ENCODE measurements around the gene ALKBH3.

The ALKBH3 gene

DNA sequence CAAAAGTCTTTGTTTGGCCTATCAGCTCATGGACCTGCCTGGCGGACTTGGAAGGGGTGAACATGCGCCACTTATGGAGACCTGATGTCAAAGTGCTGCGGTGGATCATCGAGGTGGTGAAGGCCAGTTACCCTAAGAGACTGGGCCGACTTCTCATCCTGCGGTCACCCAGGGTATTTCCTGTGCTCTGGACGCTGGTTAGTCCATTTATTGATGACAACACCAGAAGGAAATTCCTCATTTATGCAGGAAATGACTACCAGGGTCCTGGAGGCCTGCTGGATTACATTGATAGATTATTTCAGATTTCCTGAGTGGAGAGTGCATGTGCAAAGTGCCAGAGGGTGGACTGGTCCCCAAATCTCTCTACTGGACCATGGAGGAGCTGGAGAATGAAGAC lies 17.9 kb downstream of the ALKBH3 start:
- H3K36me3 ChIP-seq (ENCODE audit: insufficient read depth, low read depth, low read length): peaks cover 56% of the 10 kb centered on the region
- no peaks in the 10 kb centered on the region for H3K27me3 ChIP-seq (ENCODE audit: insufficient read depth, low read length)
- no peak overlapping the region for H3K9ac ChIP-seq (ENCODE audit: low read depth, low read length)
- H3K9me3 ChIP-seq (ENCODE audit: insufficient read depth, low read depth, low read length): no peaks in the 10 kb centered on the region
- H3K4me1 ChIP-seq (ENCODE audit: insufficient read depth, low read length): no peaks in the 10 kb centered on the region
- H3K4me3 ChIP-seq (ENCODE audit: low read length): no peak overlapping the region
- H3K27ac ChIP-seq (ENCODE audit: low read length): no peak overlapping the region

DNA sequence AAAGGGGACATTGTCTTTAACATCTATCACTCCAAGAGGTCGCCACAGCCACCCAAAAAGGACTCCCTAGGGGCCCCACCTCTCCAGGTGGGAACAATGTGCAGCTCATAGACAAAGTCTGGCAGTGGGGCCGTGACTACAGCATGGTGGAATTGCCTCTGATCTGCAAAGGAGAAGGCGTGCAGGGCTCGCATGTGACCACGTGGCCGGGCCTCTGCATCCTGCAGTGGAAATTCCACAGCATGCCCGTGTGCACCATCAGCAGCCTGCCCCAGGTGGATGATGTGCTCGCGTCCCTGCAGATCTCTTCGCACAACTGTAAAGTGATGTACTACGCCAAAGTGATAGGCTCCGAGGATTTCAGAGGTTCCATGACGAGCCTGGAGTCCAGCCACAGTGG lies 18.5 kb downstream of the ALKBH3 start:
- peaks cover 54% of the 10 kb centered on the region for H3K36me3 ChIP-seq (ENCODE audit: insufficient read depth, low read depth, low read length)
- no peaks in the 10 kb centered on the region for H3K9me3 ChIP-seq (ENCODE audit: insufficient read depth, low read depth, low read length)
- no peaks in the 10 kb centered on the region for H3K27me3 ChIP-seq (ENCODE audit: insufficient read depth, low read length)
- no peak overlapping the region for H3K9ac ChIP-seq (ENCODE audit: low read depth, low read length)
- H3K27ac ChIP-seq (ENCODE audit: low read length): no peak overlapping the region
- H3K4me3 ChIP-seq (ENCODE audit: low read length): no peak overlapping the region
- H3K4me1 ChIP-seq (ENCODE audit: insufficient read depth, low read length): no peaks in the 10 kb centered on the region

DNA sequence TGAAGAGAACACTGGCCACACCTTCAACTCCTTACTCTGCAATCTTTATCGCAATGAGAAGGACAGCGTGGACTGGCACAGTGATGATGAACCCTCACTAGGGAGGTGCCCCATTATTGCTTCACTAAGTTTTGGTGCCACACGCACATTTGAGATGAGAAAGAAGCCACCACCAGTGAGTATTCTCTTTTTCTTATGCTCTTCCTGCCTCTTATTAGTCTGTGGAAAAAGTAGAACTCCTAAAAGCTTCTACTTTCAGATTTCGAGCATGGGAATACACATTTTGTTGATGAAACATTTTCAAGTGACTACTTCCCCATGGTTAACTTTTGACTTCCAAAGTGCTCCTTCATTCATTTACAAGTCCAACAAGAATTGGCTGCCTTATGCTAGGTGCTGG lies 20.9 kb downstream of the ALKBH3 start:
- Histone ChIP-seq H3K4me3 (ENCODE audit: low read length) (no peak overlapping the region), H3K36me3 (ENCODE audit: insufficient read depth, low read depth, low read length) (peaks cover 40% of the 10 kb centered on the region), H3K9ac (ENCODE audit: low read depth, low read length) (no peak overlapping the region), H3K4me1 (ENCODE audit: insufficient read depth, low read length) (no peaks in the 10 kb centered on the region), H3K9me3 (ENCODE audit: insufficient read depth, low read depth, low read length) (no peaks in the 10 kb centered on the region), H3K27me3 (ENCODE audit: insufficient read depth, low read length) (no peaks in the 10 kb centered on the region), H3K27ac (ENCODE audit: low read length) (no peak overlapping the region)

DNA sequence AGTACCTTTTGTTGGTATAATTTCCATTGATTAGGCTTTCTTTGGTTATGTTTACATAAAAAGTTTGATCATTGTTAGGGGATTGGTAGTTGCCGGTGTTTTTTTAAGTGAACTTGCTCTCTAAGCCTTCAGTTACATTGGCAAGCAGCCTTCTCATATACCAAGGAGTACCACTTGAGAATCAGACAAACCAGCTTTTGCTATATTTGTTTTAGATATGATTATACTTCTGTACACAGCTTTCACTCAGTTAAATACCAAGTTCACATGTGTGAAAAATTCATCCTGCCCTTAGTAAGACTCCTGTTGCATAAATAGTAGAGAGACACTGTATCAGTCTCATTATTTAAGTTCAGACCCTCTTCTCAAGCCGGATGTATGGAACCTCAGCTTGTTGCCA lies 22.4 kb downstream of the ALKBH3 start:
- Histone ChIP-seq H3K9ac (ENCODE audit: low read depth, low read length) (no peak overlapping the region), H3K9me3 (ENCODE audit: insufficient read depth, low read depth, low read length) (no peaks in the 10 kb centered on the region), H3K27ac (ENCODE audit: low read length) (no peak overlapping the region), H3K27me3 (ENCODE audit: insufficient read depth, low read length) (no peaks in the 10 kb centered on the region), H3K4me1 (ENCODE audit: insufficient read depth, low read length) (no peaks in the 10 kb centered on the region), H3K36me3 (ENCODE audit: insufficient read depth, low read depth, low read length) (peaks cover 27% of the 10 kb centered on the region; the same call in 1 of the 2 replicates), H3K4me3 (ENCODE audit: low read length) (no peak overlapping the region)

DNA sequence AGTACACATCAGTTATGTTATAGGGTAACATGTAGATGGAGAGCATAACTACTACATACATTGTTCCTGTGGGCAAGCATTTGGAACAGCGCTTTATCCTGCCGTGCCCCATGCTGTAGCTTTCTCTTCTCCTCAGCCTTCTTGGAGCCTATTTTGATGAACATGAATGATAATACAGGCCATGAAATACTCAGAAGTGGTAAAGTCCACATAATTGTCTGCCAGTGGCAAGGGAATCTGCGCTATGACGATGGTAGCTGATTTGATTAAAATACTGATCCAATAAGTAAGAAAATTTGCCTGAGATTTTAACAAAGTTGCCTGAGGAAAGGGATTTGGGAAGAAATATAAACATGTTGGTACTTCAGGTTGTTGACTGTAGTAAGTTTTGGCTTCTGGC lies 23.3 kb downstream of the ALKBH3 start:
- Histone ChIP-seq H3K4me3 (ENCODE audit: low read length) (no peak overlapping the region), H3K4me1 (ENCODE audit: insufficient read depth, low read length) (no peaks in the 10 kb centered on the region), H3K36me3 (ENCODE audit: insufficient read depth, low read depth, low read length) (peaks cover 18% of the 10 kb centered on the region; the same call in 1 of the 2 replicates), H3K27ac (ENCODE audit: low read length) (no peak overlapping the region), H3K9ac (ENCODE audit: low read depth, low read length) (no peak overlapping the region), H3K9me3 (ENCODE audit: insufficient read depth, low read depth, low read length) (no peaks in the 10 kb centered on the region), H3K27me3 (ENCODE audit: insufficient read depth, low read length) (no peaks in the 10 kb centered on the region)

DNA sequence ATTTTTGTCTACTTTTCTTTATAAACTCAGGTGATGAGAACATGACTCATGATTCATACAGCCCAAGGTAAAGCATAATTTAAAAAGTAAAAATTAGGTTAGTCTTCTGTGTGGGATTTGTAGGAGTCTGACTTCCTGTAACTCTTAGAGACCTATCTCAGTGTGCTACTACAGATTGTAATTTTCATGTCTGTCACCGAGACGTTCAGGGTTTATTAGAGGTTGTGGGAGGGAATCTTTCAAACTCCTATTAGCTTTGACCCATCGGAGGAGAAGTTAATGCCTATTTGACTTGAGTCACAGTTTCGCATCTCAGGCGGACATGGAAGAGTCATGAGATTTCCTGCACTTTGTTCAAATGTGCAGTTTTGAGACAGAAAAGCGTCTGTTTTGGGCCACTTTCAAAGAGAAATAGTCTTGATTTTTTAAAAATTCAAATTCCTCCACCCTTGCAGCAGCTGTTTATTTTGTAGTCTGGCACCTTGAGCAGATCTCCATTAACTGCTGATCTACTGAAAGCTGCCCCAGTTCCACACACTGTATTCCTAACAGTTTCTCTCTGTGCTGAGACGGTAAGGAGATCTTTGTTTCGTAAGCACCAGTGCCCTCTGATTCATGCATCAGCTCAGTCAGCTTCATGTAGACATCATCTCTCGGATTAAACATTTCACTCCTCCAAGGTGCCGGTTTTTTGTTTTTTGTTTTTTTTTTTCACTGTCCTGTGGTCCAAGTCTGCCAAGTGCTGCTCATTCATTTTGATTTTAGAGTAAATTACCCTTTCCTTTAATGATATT lies 24.3 kb downstream of the ALKBH3 start:
- H3K36me3 ChIP-seq (ENCODE audit: insufficient read depth, low read depth, low read length): peaks cover 13% of the 10 kb centered on the region; the same call in 1 of the 2 replicates
- H3K9me3 ChIP-seq (ENCODE audit: insufficient read depth, low read depth, low read length): no peaks in the 10 kb centered on the region
- no peak overlapping the region for H3K4me3 ChIP-seq (ENCODE audit: low read length)
- no peak overlapping the region for H3K9ac ChIP-seq (ENCODE audit: low read depth, low read length)
- no peaks in the 10 kb centered on the region for H3K27me3 ChIP-seq (ENCODE audit: insufficient read depth, low read length)
- H3K4me1 ChIP-seq (ENCODE audit: insufficient read depth, low read length): no peaks in the 10 kb centered on the region
- no peak overlapping the region for H3K27ac ChIP-seq (ENCODE audit: low read length)

DNA sequence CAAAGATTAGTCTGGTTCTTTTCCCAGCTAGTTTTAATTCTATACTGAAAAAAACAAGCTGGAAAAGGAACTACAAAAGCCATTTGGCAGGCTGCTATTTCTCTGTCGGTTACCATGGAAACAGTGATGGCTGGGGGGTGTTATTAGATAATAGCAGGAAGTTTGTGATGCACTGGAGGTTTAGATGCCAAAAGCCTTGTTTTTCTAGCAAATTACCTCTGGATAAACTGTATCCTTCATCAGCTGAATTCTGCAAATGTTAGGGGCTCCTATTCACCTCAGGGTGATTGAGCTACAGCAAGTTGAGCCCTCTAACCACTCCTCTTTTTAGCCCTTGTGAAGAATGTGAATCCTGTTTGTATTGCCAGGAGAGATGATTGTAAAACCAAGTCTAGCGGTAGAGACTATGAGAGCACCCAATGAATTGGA lies 25.2 kb downstream of the ALKBH3 start:
- Histone ChIP-seq H3K9me3 (ENCODE audit: insufficient read depth, low read depth, low read length) (no peaks in the 10 kb centered on the region), H3K36me3 (ENCODE audit: insufficient read depth, low read depth, low read length) (peaks cover 13% of the 10 kb centered on the region; the same call in 1 of the 2 replicates), H3K9ac (ENCODE audit: low read depth, low read length) (no peak overlapping the region), H3K4me1 (ENCODE audit: insufficient read depth, low read length) (no peaks in the 10 kb centered on the region), H3K27ac (ENCODE audit: low read length) (no peak overlapping the region), H3K4me3 (ENCODE audit: low read length) (no peak overlapping the region), H3K27me3 (ENCODE audit: insufficient read depth, low read length) (no peaks in the 10 kb centered on the region)

DNA sequence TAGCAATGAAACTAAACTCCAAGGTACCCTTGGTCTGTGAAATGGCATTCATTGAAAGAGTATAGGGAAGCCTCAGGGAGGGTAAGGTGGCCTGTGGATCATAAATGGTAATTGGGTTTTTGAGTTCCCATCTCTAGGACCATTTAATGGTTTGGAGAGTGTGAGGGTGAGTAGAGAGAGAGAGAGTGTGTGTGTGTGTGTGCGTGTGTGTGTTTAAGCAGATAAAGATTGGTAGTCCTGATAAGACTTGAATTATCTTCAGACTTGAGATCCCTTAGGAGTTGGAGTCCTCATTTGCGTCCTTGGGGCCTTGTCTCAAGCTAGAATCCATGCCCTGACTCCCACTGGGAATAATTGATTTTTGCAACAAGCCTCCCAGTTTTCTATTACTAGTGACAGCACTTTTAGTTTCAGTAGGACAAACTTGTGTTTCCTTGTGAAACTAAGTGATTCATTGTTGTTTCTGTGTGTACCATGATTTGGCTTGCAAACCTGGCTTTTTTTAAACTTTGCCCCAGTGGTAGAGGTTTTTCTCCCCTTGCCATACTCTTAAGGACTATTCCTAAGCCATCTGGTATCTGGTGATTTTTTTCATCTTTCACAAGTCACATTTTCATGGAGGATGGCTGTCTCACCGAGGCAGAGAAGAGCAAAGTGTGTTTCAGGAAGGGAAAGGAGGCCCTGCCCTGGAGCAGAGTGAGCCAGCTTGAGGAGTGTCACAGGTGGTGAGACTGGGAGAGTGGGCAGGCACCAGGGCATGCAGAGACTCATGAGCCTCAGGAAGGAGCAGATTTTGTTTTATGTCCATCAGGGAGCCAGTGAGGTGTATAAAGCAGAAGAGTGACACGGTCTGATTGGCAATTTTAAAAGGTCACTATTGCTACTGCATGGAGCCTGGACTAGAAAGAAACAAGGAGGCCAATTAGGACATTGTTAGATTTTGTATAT lies 26.7 kb downstream of the ALKBH3 start:
- Histone ChIP-seq H3K9ac (ENCODE audit: low read depth, low read length) (no peak overlapping the region), H3K27ac (ENCODE audit: low read length) (no peak overlapping the region), H3K9me3 (ENCODE audit: insufficient read depth, low read depth, low read length) (no peaks in the 10 kb centered on the region), H3K4me3 (ENCODE audit: low read length) (no peak overlapping the region), H3K27me3 (ENCODE audit: insufficient read depth, low read length) (no peaks in the 10 kb centered on the region), H3K4me1 (ENCODE audit: insufficient read depth, low read length) (0 out of 2 replicates have a peak, but pooled peaks cover 2% of the 10 kb centered on the region), H3K36me3 (ENCODE audit: insufficient read depth, low read depth, low read length) (peaks cover under 1% of the 10 kb centered on the region; the same call in 1 of the 2 replicates)

DNA sequence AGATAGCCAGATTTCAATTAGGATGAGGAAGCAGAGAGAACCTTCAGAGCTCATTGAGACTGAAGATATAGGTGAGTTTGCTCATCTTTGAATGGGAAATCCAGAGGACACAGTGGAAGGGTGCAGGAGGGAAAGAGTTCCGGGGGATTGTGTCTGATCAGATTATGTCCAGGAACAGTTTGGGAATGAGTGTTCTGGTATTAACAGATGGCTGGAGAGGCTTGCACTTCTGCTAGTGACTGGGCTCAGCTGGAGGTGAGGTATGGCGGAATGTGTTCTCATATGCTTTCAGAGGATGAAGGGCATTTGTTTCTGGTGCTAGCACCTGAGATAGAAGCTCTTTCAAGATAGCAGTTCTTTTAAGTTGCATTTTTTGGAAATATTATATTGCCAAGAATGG lies 27.6 kb downstream of the ALKBH3 start:
- no peaks in the 10 kb centered on the region for H3K9me3 ChIP-seq (ENCODE audit: insufficient read depth, low read depth, low read length)
- H3K9ac ChIP-seq (ENCODE audit: low read depth, low read length): no peak overlapping the region
- peaks cover 3% of the 10 kb centered on the region; the same call in 1 of the 2 replicates for H3K4me1 ChIP-seq (ENCODE audit: insufficient read depth, low read length)
- H3K4me3 ChIP-seq (ENCODE audit: low read length): no peak overlapping the region
- no peaks in the 10 kb centered on the region for H3K36me3 ChIP-seq (ENCODE audit: insufficient read depth, low read depth, low read length)
- no peak overlapping the region for H3K27ac ChIP-seq (ENCODE audit: low read length)
- no peaks in the 10 kb centered on the region for H3K27me3 ChIP-seq (ENCODE audit: insufficient read depth, low read length)

DNA sequence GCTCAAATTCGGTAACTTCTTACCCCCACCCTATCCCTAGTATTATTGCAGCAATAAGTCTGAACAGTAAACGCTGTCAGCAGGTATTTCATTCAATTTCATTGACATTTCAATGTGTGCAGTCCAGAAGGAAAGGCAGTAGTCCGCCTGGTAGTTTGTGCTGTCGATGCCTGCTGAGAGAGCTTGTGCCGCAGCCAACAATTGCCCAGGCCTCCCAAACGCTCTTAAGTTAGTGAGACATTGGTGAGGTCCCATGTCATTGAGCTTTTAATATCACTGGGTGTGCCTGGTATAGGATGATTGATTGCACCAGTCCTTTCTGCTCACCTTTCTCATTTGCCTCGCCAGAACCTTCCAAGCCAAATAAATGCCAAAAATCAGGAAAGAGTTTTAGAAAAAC lies 28.1 kb downstream of the ALKBH3 start:
- H3K9me3 ChIP-seq (ENCODE audit: insufficient read depth, low read depth, low read length): no peaks in the 10 kb centered on the region
- H3K4me3 ChIP-seq (ENCODE audit: low read length): no peak overlapping the region
- H3K4me1 ChIP-seq (ENCODE audit: insufficient read depth, low read length): peaks cover 7% of the 10 kb centered on the region
- no peaks in the 10 kb centered on the region for H3K27me3 ChIP-seq (ENCODE audit: insufficient read depth, low read length)
- no peaks in the 10 kb centered on the region for H3K36me3 ChIP-seq (ENCODE audit: insufficient read depth, low read depth, low read length)
- no peak overlapping the region for H3K9ac ChIP-seq (ENCODE audit: low read depth, low read length)
- H3K27ac ChIP-seq (ENCODE audit: low read length): no peak overlapping the region

DNA sequence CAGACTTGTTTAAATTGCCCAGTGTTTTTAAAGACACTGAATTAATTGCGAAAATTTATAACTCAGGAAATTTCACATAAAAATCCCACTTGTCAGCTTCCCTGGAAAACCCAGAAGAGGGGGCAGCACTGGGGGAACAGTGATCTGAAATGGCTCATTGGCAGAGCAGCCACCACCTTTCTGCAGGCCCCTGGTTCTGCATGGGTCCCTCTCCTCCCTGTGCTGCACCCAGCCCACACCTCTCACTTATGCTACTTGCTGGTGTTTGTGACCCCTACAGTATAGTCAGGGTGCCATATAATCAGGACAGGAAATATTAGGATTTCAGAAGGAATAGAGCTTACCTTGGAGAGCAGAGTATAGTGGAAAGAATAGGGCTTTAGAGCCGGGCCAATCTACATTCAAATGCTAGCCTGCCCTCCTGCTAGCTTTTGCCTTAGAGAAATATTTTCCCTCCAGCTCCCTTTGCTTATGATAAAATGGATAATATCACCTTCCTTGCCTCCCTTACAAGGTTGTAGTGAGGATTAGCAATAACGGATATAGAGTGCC lies 33.3 kb downstream of the ALKBH3 start:
- H3K27me3 ChIP-seq (ENCODE audit: insufficient read depth, low read length): no peaks in the 10 kb centered on the region
- H3K4me3 ChIP-seq (ENCODE audit: low read length): no peak overlapping the region; the same call in 1 of the 2 replicates
- peaks cover 13% of the 10 kb centered on the region for H3K4me1 ChIP-seq (ENCODE audit: insufficient read depth, low read length)
- no peak overlapping the region for H3K27ac ChIP-seq (ENCODE audit: low read length)
- no peaks in the 10 kb centered on the region for H3K36me3 ChIP-seq (ENCODE audit: insufficient read depth, low read depth, low read length)
- no peaks in the 10 kb centered on the region for H3K9me3 ChIP-seq (ENCODE audit: insufficient read depth, low read depth, low read length)
- H3K9ac ChIP-seq (ENCODE audit: low read depth, low read length): no peak overlapping the region
